Esophagus mucosa (tissue), 1 donor: ENCODE results near the gene RTL10. TPM values are rescaled to one million over a fixed set of nuclear protein-coding genes. Genes with fewer than 3 reads are reported as not detected.

ENCODE experiments used
- ATAC-seq: fragments of 200-7000 bp; cut with Tn5 transposase; one replicate; pipeline ENCODE4 v1.9.1; 2020
- total RNA-seq: library from RNA; stranded (reverse); gene quantifications from one replicate; pipeline ENCODE4 v1.2.4, GENCODE V29; 2023
- donor health status: DM: yes; HTN: yes; CAD: no.

The RTL10 gene
- total RNA-seq, 1 donor from 2014 or later, result 14.0 TPM

- ATAC-seq, result no peak
Measured at GRCh38 chr22:19808873-19809478, 45.7 kb downstream of the RTL10 start.

- no peak for ATAC-seq
Measured at GRCh38 chr22:19807914-19808872, 46.5 kb downstream of the RTL10 start.

- ATAC-seq, result peak; percentile 1
Measured at GRCh38 chr22:19807161-19807913, 47.3 kb downstream of the RTL10 start.

- peak; percentile 92 for ATAC-seq
Measured at GRCh38 chr22:19806213-19807160, 48.2 kb downstream of the RTL10 start.

GRCh38 chr22:19805821-19806212 is 48.9 kb downstream of the RTL10 start:
- peak; percentile 5 for ATAC-seq

Other genes with a start within 250 kb of the RTL10 start
- 31.3 TPM for gene SEPTIN5, start 140.4 kb downstream of the RTL10 start, total RNA-seq
- gene GP1BB, start 131.3 kb downstream of the RTL10 start, total RNA-seq, result 2.0 TPM
- 1.1 TPM for gene TBX1, start 94.1 kb downstream of the RTL10 start, total RNA-seq
- gene GNB1L, start within 50 bp of the RTL10 start, total RNA-seq, result 3.9 TPM
- 146 TPM for gene COMT, start 86.9 kb upstream of the RTL10 start, total RNA-seq
- gene TXNRD2, start 86.9 kb upstream of the RTL10 start, total RNA-seq, result 11.7 TPM
- 3.1 TPM for gene ARVCF, start 161.9 kb upstream of the RTL10 start, total RNA-seq
- gene TANGO2, start 166.2 kb upstream of the RTL10 start, total RNA-seq, result 10.6 TPM
- 16.2 TPM for gene DGCR8, start 225.4 kb upstream of the RTL10 start, total RNA-seq